Measurements from ENCODE around the gene ITPRID2. TPM values are rescaled to one million over a fixed set of nuclear protein-coding genes. Genes with fewer than 3 reads are reported as not detected.
A peak's percentile ranks its signal among the peaks of the same experiment; 100 is the strongest.

The ITPRID2 gene
- total RNA-seq (2014; rRNA removed; shearing (Covaris generic)): 89.8 and 109 TPM in 2 replicates

- DNase-seq (ENCODE audit: low spot score): peak; percentile 93
These were observed at the start of gene ITPRID2 for GRCh38 chr2:181891258-181891965. Gene ITPRID2 (plus strand): TSS chr2:181891730. CDS start chr2:181892067, 337 bp downstream.

GRCh38 chr2:181844551-181845290 lies 46.8 kb upstream of the ITPRID2 start:
- DNase-seq (ENCODE audit: low spot score): no peak

- DNase-seq (ENCODE audit: low spot score): no peak
These were observed 44.9 kb upstream of the ITPRID2 start for GRCh38 chr2:181846399-181847197.

GRCh38 chr2:181847198-181847556 lies 44.4 kb upstream of the ITPRID2 start:
- DNase-seq (ENCODE audit: low spot score): no peak

GRCh38 chr2:181847702-181848101 lies 43.8 kb upstream of the ITPRID2 start:
- DNase-seq (ENCODE audit: low spot score): no peak

- DNase-seq (ENCODE audit: low spot score): no peak
These were observed 43.2 kb upstream of the ITPRID2 start for GRCh38 chr2:181848261-181848886.

- DNase-seq (ENCODE audit: low spot score): no peak
These were observed 41.9 kb upstream of the ITPRID2 start for GRCh38 chr2:181849601-181850000.

GRCh38 chr2:181850936-181851560 lies 40.5 kb upstream of the ITPRID2 start:
- no peak for DNase-seq (ENCODE audit: low spot score)

- DNase-seq (ENCODE audit: low spot score): no peak
These were observed 39.8 kb upstream of the ITPRID2 start for GRCh38 chr2:181851726-181852125.

GRCh38 chr2:181853696-181854095 lies 37.8 kb upstream of the ITPRID2 start:
- DNase-seq (ENCODE audit: low spot score): no peak

GRCh38 chr2:181857483-181857882 lies 34.0 kb upstream of the ITPRID2 start:
- DNase-seq (ENCODE audit: low spot score): no peak

- no peak for DNase-seq (ENCODE audit: low spot score)
These were observed 32.9 kb upstream of the ITPRID2 start for GRCh38 chr2:181858600-181858999.

GRCh38 chr2:181859123-181859522 lies 32.4 kb upstream of the ITPRID2 start:
- no peak for DNase-seq (ENCODE audit: low spot score)

- DNase-seq (ENCODE audit: low spot score): no peak
These were observed 31.7 kb upstream of the ITPRID2 start for GRCh38 chr2:181859803-181860202.

- DNase-seq (ENCODE audit: low spot score): no peak
These were observed 30.2 kb upstream of the ITPRID2 start for GRCh38 chr2:181861379-181861778.

- DNase-seq (ENCODE audit: low spot score): no peak
These were observed 28.8 kb upstream of the ITPRID2 start for GRCh38 chr2:181862583-181863281.

GRCh38 chr2:181872178-181872577 lies 19.4 kb upstream of the ITPRID2 start:
- no peak for DNase-seq (ENCODE audit: low spot score)

GRCh38 chr2:181876614-181877063 lies 14.9 kb upstream of the ITPRID2 start:
- peak; percentile 71 for DNase-seq (ENCODE audit: low spot score)

- DNase-seq (ENCODE audit: low spot score): peak; percentile 41
These were observed 14.3 kb upstream of the ITPRID2 start for GRCh38 chr2:181877181-181877664.

GRCh38 chr2:181878448-181878847 lies 13.1 kb upstream of the ITPRID2 start:
- DNase-seq (ENCODE audit: low spot score): no peak
